Fibroblast of the aortic adventitia (primary cell): ENCODE data around the gene OTOGL. TPM values are rescaled to one million over a fixed set of nuclear protein-coding genes. Genes with fewer than 3 reads are reported as not detected.
A peak's percentile ranks its signal among the peaks of the same experiment; 100 is the strongest.

Experiments used
- DNase-seq: peaks from one replicate; pipeline ENCODE4 v3.0.0-alpha.2; 2010; ENCODE audit warnings: low read depth
- H3K4me3 ChIP-seq: 2 replicates; pipeline ENCODE4 v1.5.1; 2011; ENCODE audit warnings: low read depth, mild to moderate bottlenecking, control low read depth, low read length, moderate library complexity
- total RNA-seq: library from RNA; depleted of rRNA; stranded (reverse); fragments of >200 nt; gene quantifications from 2 replicates; pipeline ENCODE4 v1.2.3, GENCODE V29; 2012; ENCODE audit warnings: low replicate concordance
- TF ChIP-seq, protein P1 (sequence below): IDR thresholded peaks from 2 replicates; pipeline ENCODE4 v1.5.1; 2011; ENCODE audit warnings: mild to moderate bottlenecking, low read length, control low read depth, inconsistent platforms; ENCODE audit not compliant: insufficient read depth

OTOGL gene
- total RNA-seq, 1 donor, result 0.27 TPM

DNA sequence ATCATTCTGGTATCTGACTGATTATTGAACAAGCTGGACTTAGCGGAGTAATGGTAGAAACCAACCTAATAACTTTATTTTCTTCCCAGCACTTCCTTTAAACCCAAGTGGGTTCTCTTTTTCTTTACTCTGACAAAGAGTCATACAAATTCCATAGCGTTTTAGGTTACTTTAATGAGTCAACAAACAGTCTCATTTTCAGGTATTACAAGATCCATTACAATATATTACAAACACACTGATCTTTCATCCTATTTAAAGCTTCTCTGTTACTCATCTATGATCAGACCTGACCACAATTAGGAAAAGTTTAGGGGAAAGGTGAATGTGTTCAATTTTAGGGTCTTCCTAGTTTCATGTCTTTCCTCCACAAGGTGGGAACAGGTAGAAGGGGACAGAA, 305.3 kb downstream of the OTOGL start:
- no peak overlapping the region for H3K4me3 ChIP-seq
- DNase-seq, result no peak
- TF ChIP-seq, protein P1, sequence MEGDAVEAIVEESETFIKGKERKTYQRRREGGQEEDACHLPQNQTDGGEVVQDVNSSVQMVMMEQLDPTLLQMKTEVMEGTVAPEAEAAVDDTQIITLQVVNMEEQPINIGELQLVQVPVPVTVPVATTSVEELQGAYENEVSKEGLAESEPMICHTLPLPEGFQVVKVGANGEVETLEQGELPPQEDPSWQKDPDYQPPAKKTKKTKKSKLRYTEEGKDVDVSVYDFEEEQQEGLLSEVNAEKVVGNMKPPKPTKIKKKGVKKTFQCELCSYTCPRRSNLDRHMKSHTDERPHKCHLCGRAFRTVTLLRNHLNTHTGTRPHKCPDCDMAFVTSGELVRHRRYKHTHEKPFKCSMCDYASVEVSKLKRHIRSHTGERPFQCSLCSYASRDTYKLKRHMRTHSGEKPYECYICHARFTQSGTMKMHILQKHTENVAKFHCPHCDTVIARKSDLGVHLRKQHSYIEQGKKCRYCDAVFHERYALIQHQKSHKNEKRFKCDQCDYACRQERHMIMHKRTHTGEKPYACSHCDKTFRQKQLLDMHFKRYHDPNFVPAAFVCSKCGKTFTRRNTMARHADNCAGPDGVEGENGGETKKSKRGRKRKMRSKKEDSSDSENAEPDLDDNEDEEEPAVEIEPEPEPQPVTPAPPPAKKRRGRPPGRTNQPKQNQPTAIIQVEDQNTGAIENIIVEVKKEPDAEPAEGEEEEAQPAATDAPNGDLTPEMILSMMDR, result no peak

DNA sequence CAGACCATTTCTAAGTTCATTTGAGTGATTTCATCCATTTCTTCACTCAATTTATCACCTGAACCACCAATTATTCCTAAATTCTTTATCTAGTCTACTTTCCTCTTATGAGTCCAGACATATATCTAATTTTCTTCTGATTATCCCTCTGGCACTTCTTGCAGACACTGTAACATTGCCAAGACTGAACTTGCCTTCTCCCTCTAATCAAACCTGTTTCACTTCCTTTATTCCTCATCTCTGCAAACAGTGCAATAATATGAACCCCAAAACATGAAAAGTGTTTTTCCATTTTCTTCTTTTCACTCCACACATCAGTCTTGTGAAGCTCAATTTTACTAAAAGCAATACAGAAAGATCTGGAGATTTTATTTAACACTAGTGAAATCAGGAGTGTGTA, 306.9 kb downstream of the OTOGL start:
- no peak for DNase-seq
- H3K4me3 ChIP-seq, result no peak overlapping the region
- TF ChIP-seq, protein P1, result no peak

DNA sequence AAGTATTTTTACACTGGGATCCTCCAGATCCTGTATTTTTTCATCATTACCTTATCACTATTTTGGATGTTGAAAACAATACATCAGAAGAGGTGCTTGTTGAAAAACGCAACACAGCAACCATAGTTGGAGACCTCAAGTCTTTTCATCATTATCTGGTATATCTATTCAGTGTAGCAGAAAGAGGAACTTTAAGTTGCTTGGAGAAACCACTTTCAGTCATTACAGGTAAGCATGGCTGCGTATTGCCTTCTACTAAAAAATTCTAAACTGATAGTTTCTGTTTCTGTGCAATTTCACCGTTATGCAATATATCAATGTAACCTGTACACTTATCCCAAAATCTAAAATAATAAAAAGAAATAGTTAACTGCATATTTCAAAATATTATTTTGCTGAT, 312.4 kb downstream of the OTOGL start:
- TF ChIP-seq, protein P1, result no peak
- DNase-seq, result no peak
- H3K4me3 ChIP-seq, result no peak overlapping the region

DNA sequence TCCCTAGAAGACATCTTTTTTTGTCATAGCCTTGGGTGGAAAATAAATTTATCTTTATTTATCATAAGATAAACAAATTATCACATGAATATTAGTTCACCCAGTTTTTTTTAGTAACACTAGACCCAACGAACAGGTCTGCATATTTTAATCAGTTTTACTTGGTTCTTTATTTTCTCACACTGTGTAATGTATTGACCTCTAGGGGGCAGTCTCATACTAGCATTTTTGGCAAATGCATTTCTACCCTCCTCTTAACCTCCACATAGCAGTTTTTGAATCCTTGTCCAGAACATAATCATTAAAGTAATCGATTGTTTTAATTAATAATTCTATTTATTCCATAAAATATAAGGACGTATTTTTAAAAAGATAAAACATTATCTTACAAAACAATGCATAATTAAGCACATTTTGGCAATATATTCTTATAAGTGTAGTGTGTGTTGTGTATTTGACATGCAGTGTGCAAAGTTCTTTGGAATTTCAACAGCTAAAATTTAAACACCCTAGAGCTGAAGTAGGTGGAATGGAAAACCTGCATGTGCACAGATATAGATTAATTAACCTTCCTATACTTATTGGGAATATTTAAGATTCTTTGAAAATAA, 313.1 kb downstream of the OTOGL start:
- TF ChIP-seq, protein P1, result peak; percentile 67
- no peak overlapping the region for H3K4me3 ChIP-seq
- peak; percentile 79 for DNase-seq

DNA sequence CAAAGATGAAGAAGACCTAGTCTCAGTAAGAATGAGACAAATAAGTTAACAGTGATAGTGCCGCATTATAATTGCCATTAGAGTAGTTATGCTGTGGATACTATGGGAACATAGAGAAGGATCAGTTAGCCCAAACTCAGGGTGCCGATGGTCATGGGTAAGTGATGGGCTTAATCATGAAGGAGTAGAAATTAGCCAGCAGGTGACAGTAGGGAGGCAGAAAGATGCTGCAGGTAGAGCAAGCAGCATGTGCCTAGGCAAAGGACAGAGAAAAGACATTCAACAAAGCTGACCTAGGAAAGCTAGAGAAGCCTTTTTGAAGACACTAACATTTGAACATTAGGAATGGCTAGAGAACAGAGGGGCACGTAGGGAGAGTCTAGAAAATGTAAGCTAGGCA, 314.1 kb downstream of the OTOGL start:
- H3K4me3 ChIP-seq, result no peak overlapping the region
- TF ChIP-seq, protein P1, result peak; percentile 29
- no peak for DNase-seq

DNA sequence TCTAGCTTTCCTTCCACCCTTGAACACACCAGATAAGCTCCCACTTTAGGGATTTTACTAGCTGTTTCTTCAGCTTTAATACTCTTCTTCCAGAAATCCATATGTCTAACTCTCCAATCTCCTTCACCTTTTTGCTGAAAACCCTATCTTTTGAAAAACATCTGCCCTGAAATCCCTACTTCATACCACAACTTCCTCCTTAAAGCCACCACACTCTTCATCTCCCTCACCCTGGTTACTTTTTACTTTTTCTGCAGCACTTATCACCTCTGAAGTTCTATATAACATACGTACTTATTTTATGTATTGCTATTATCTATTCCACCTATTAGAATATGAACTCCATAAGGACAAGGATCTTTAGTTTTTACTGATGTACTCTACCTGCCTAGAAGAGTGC, 316.1 kb downstream of the OTOGL start:
- H3K4me3 ChIP-seq, result no peak overlapping the region
- TF ChIP-seq, protein P1, result no peak
- DNase-seq, result no peak

DNA sequence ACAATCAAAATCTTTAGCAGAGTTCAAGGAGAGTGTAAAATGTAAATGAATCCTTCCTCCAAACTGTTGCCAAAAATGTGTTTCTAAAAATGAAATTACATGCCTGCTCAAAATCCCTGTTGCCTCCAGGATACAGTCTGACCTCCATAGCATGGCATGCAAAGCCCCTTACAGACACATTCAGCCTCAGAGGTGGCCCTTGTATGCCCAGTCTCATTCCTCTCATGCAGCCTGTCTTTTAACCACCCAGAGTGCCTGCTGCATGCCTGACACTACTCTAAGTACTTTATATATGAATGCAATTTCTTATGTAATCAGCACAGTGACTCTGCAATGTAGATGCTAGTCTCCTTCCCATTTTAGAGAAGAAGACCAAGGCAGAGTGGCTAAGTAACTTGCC, 320.3 kb downstream of the OTOGL start:
- TF ChIP-seq, protein P1, result no peak
- peak; percentile 37 for DNase-seq

More for the DNA sequence above, 320.3 kb downstream of the OTOGL start:
- H3K4me3 ChIP-seq, result no peak overlapping the region
